ENCODE results near the gene STRADB. TPM values are rescaled to one million over a fixed set of nuclear protein-coding genes. Genes with fewer than 3 reads are reported as not detected.
"Not testable (repeated sequence)": the region's sequence is repeated elsewhere in the genome, so short reads cannot be mapped to it uniquely, and the experiment has no call there.

Gene STRADB
- total RNA-seq, 1 donor from 2014 or later, result 42.2 TPM

GRCh38 chr2:201470821-201471731 is 19.5 kb downstream of the STRADB start:
- Mint-ChIP-seq H3K27ac (ENCODE audit: unreplicated experiment) (no peak overlapping the region), H3K4me1 (peaks cover 8% of the 10 kb centered on the region), H3K4me3 (no peak overlapping the region), H3K9me3 (no peaks in the 10 kb centered on the region), H3K36me3 (ENCODE audit: low read depth) (peaks cover 17% of the 10 kb centered on the region), H3K27me3 (ENCODE audit: low read depth) (no peaks in the 10 kb centered on the region)
- DNase-seq (ENCODE audit: low read depth, low spot score), result no peak
- no peak for TF ChIP-seq CTCF (conservative IDR thresholded peaks at IDR 0.05)

DNA sequence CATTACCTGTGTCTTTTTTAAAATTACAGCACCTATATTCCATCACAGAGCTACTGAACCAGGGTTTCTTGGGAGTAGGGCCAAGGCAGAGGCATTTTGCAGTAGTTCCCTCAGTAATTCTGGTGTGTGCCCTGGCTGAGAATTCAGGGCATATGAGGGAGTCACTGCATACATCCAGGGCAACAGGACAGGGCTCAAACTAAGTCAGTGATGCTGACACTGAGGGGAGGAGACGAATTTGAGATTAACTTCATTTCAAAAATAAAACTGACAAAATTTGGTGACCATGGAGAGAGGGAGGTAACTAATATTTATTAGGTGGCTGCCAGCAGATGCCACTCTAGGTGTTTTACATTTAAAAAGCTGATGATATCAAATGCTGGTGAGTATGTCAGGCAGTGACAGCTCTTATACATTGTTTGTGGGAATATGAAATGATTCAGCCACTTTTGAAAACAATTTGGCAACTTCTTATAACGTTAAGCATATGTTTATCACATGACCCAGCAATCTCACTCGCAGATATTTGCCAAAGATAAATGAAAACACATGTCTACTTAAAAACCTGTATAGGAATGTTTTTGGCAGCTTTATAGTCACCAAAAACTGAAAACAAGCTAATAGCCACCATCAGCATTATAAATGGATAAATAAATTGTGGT is 20.3 kb downstream of the STRADB start:
- no peak for DNase-seq (ENCODE audit: low read depth, low spot score)
- Mint-ChIP-seq H3K9me3 (no peaks in the 10 kb centered on the region), H3K27ac (ENCODE audit: unreplicated experiment) (peak overlapping the region; percentile 5), H3K4me3 (no peak overlapping the region), H3K36me3 (ENCODE audit: low read depth) (peaks cover 16% of the 10 kb centered on the region), H3K4me1 (peaks cover 8% of the 10 kb centered on the region), H3K27me3 (ENCODE audit: low read depth) (no peaks in the 10 kb centered on the region)
- TF ChIP-seq CTCF (conservative IDR thresholded peaks at IDR 0.05), result no peak

GRCh38 chr2:201472411-201472810 is 20.9 kb downstream of the STRADB start:
- DNase-seq (ENCODE audit: low read depth, low spot score), result no peak
- Mint-ChIP-seq H3K4me3 (no peak overlapping the region), H3K27me3 (ENCODE audit: low read depth) (no peaks in the 10 kb centered on the region), H3K4me1 (peaks cover 8% of the 10 kb centered on the region), H3K27ac (ENCODE audit: unreplicated experiment) (no peak overlapping the region), H3K36me3 (ENCODE audit: low read depth) (peaks cover 16% of the 10 kb centered on the region), H3K9me3 (no peaks in the 10 kb centered on the region)
- TF ChIP-seq CTCF (conservative IDR thresholded peaks at IDR 0.05), result no peak

DNA sequence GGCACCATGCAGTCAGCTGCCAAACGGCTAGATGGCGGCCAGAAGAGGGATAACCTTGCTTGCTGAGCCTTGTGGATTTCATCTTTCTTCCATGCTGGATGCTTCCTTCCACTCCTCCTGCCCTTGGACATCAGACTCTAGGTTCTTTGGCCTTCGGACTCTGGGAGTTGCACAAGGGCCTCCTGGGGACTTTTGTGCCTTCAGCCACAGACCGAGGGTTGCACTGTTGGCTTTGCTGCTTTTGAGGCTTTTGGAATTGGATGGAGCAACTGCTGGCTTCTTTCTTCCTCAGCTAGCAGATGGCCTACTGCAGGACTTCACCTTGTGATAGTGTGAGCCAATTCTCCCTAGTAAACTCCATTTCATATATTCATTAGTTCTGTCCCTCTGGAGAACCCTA is 31.0 kb downstream of the STRADB start:
- Mint-ChIP-seq H3K27me3 (ENCODE audit: low read depth) (no peaks in the 10 kb centered on the region), H3K4me1 (no peaks in the 10 kb centered on the region), H3K36me3 (ENCODE audit: low read depth) (peaks cover 16% of the 10 kb centered on the region), H3K4me3 (no peak overlapping the region), H3K27ac (ENCODE audit: unreplicated experiment) (no peak overlapping the region), H3K9me3 (no peaks in the 10 kb centered on the region)
- TF ChIP-seq CTCF (conservative IDR thresholded peaks at IDR 0.05), result no peak
- DNase-seq (ENCODE audit: low read depth, low spot score), result no peak

GRCh38 chr2:201483342-201483741 is 31.8 kb downstream of the STRADB start:
- DNase-seq (ENCODE audit: low read depth, low spot score), result no peak
- H3K4me3 Mint-ChIP-seq, result no peak overlapping the region
- no peak overlapping the region for H3K27ac Mint-ChIP-seq (ENCODE audit: unreplicated experiment)
- H3K4me1 Mint-ChIP-seq, result no peaks in the 10 kb centered on the region
- no peaks in the 10 kb centered on the region for H3K9me3 Mint-ChIP-seq
- no peak for TF ChIP-seq CTCF (conservative IDR thresholded peaks at IDR 0.05)
- H3K36me3 Mint-ChIP-seq (ENCODE audit: low read depth), result peaks cover 16% of the 10 kb centered on the region
- H3K27me3 Mint-ChIP-seq (ENCODE audit: low read depth), result no peaks in the 10 kb centered on the region

- not testable (repeated sequence) for DNase-seq (ENCODE audit: low read depth, low spot score); H3K4me1 Mint-ChIP-seq; H3K27ac Mint-ChIP-seq (ENCODE audit: unreplicated experiment); H3K4me3 Mint-ChIP-seq; H3K27me3 Mint-ChIP-seq (ENCODE audit: low read depth); H3K9me3 Mint-ChIP-seq
- peaks cover 13% of the 10 kb centered on the region for H3K36me3 Mint-ChIP-seq (ENCODE audit: low read depth)
These were observed 32.2 kb downstream of the STRADB start for GRCh38 chr2:201483758-201484157.

Measured in neural crest cell (in vitro differentiated cells).